Natural killer cell (primary cell): ENCODE data around the gene POLR2B. TPM values are rescaled to one million over a fixed set of nuclear protein-coding genes. Genes with fewer than 3 reads are reported as not detected.
A peak's percentile ranks its signal among the peaks of the same experiment; 100 is the strongest.
"Not testable (repeated sequence)": the region's sequence is repeated elsewhere in the genome, so short reads cannot be mapped to it uniquely, and the experiment has no call there.

Experiments
- ATAC-seq, 3 donors: fragments of 150-1000 bp in 2 of 3; fragments of 200-7000 bp in 1 of 3; cut with Tn5 transposase; 1 replicate in 1 of 3; 2 replicates in 2 of 3; pipeline ENCODE4 v1.10.0; 2021; ENCODE audit warnings: mild to moderate bottlenecking in 2 of 3, moderate library complexity in 2 of 3
- DNase-seq, 2 donors: peaks; one replicate each; pipeline versions ENCODE4 v3.0.0 to v3.0.0-alpha.2; 2013 to 2021; ENCODE audit warnings: mixed read lengths in 1 of 2
- H3K27ac ChIP-seq: one replicate; pipeline ENCODE4 v1.5.1; 2013; ENCODE audit warnings: mild to moderate bottlenecking, low read length
- H3K27me3 ChIP-seq: one replicate; pipeline ENCODE4 v1.6.1; 2013; ENCODE audit warnings: low read length; ENCODE audit not compliant: control insufficient read depth, insufficient read depth
- H3K36me3 ChIP-seq: one replicate; pipeline ENCODE4 v1.6.1; 2013; ENCODE audit warnings: low read length; ENCODE audit not compliant: control insufficient read depth, insufficient read depth
- H3K4me1 ChIP-seq: one replicate; pipeline ENCODE4 v1.6.1; 2013; ENCODE audit warnings: low read length; ENCODE audit not compliant: control insufficient read depth, insufficient read depth
- H3K4me3 ChIP-seq: one replicate; pipeline ENCODE4 v1.5.1; 2013; ENCODE audit warnings: low read length
- H3K9me3 ChIP-seq: one replicate; pipeline ENCODE4 v1.6.1; 2013; ENCODE audit warnings: low read length; ENCODE audit not compliant: control insufficient read depth, insufficient read depth
- H3K27ac Mint-ChIP-seq, 2 donors: one replicate each; pipeline ENCODE4 v1.8.0; 2022; ENCODE audit warnings: mild to moderate bottlenecking in 2 of 2, mixed read lengths in 2 of 2, moderate library complexity in 1 of 2
- H3K27me3 Mint-ChIP-seq, 2 donors: one replicate each; pipeline ENCODE4 v1.8.0; 2022; ENCODE audit warnings: low read depth in 2 of 2, mixed read lengths in 2 of 2
- H3K36me3 Mint-ChIP-seq: one replicate; pipeline ENCODE4 v1.8.0; 2022; ENCODE audit warnings: mixed read lengths
- H3K4me1 Mint-ChIP-seq, 2 donors: one replicate each; pipeline ENCODE4 v1.8.0; 2022; ENCODE audit warnings: mixed read lengths in 2 of 2
- H3K4me3 Mint-ChIP-seq: one replicate; pipeline ENCODE4 v1.8.0; 2022; ENCODE audit warnings: mild to moderate bottlenecking, moderate library complexity, mixed read lengths
- H3K9me3 Mint-ChIP-seq, 2 donors: one replicate each; pipeline ENCODE4 v1.8.0; 2022; ENCODE audit warnings: mixed read lengths in 2 of 2
- CTCF ChIP-seq: fragments of 200-600 bp; IDR thresholded peaks from one replicate; pipeline ENCODE4 v1.8.0; 2022; ENCODE audit warnings: antibody characterized with exemption
- WGBS: methylation state at CpG from one replicate; pipeline ENCODE4 v1.1.7; 2013; ENCODE audit warnings: missing lambda C conversion rate; ENCODE audit not compliant: insufficient coverage; 5-methylcytosine and 5-hydroxymethylcytosine counted together
- intact Hi-C: fragments of 100-400 bp; cut with micrococcal nuclease; formaldehyde crosslinking; loops from one replicate; pipeline ENCODE4 v1.14.2; 2022
- total RNA-seq, 4 donors: library from RNA; stranded (reverse); fragments of 120-200 nt in 1 of 4; gene quantifications; one replicate each; pipeline versions ENCODE4 v1.2.3 to v1.2.4, GENCODE V29; 2013 to 2022

POLR2B gene
- total RNA-seq, 3 donors from 2014 or later (not counting 1 experiment from before 2014, with no cell fraction given), result 108 to 113 (median 110) TPM

GRCh38 chr4:57043347-57044251, 64.9 kb downstream of the POLR2B start:
- no peak overlapping the region for H3K4me3 Mint-ChIP-seq
- no peak overlapping the region for H3K27ac ChIP-seq
- peaks cover 7% of the 10 kb centered on the region for H3K36me3 Mint-ChIP-seq
- WGBS, result 77% methylated on average over 6 of the region's 6 CpGs
- H3K4me1 ChIP-seq, result no peaks in the 10 kb centered on the region
- peak overlapping the region; percentile 50 to 67 for H3K27ac Mint-ChIP-seq
- H3K27me3 ChIP-seq, result no peaks in the 10 kb centered on the region
- no peaks in the 10 kb centered on the region for H3K36me3 ChIP-seq
- H3K9me3 ChIP-seq, result no peaks in the 10 kb centered on the region
- ATAC-seq, result peak in 1 of 3 donors; percentile 17
- intact Hi-C loops, result no loop called here
- no peak overlapping the region for H3K4me3 ChIP-seq
- H3K9me3 Mint-ChIP-seq, result no peaks in the 10 kb centered on the region
- H3K4me1 Mint-ChIP-seq, result peaks cover 37 to 48% of the 10 kb centered on the region in 2 donors
- no peak for DNase-seq
- no peaks in the 10 kb centered on the region for H3K27me3 Mint-ChIP-seq
- TF ChIP-seq CTCF, result no peak

GRCh38 chr4:57044279-57044678, 65.6 kb downstream of the POLR2B start:
- Mint-ChIP-seq H3K27ac (peak overlapping the region; percentile 50 to 67), H3K4me3 (no peak overlapping the region), H3K4me1 (peaks cover 40 to 48% of the 10 kb centered on the region in 2 donors), H3K36me3 (peaks cover 7% of the 10 kb centered on the region), H3K9me3 (no peaks in the 10 kb centered on the region), H3K27me3 (no peaks in the 10 kb centered on the region)
- Histone ChIP-seq H3K36me3 (no peaks in the 10 kb centered on the region), H3K27me3 (no peaks in the 10 kb centered on the region), H3K4me3 (no peak overlapping the region), H3K4me1 (no peaks in the 10 kb centered on the region), H3K9me3 (no peaks in the 10 kb centered on the region), H3K27ac (no peak overlapping the region)
- intact Hi-C loops, result no loop called here
- ATAC-seq, result no peak
- no peak for DNase-seq
- no peak for TF ChIP-seq CTCF
- 71% methylated on average over 1 of the region's 1 CpG for WGBS

GRCh38 chr4:57044996-57045395, 66.3 kb downstream of the POLR2B start:
- H3K36me3 Mint-ChIP-seq, result peaks cover 7% of the 10 kb centered on the region
- WGBS, result 83% methylated on average over 1 of the region's 1 CpG
- H3K9me3 ChIP-seq, result no peaks in the 10 kb centered on the region
- TF ChIP-seq CTCF, result no peak
- intact Hi-C loops, result no loop called here
- H3K27ac ChIP-seq, result no peak overlapping the region
- no peak for DNase-seq
- no peaks in the 10 kb centered on the region for H3K4me1 ChIP-seq
- H3K27me3 Mint-ChIP-seq, result no peaks in the 10 kb centered on the region
- H3K4me3 ChIP-seq, result no peak overlapping the region
- H3K36me3 ChIP-seq, result no peaks in the 10 kb centered on the region
- no peaks in the 10 kb centered on the region for H3K9me3 Mint-ChIP-seq
- H3K27me3 ChIP-seq, result no peaks in the 10 kb centered on the region
- no peak for ATAC-seq
- peak overlapping the region in 1 of 2 donors; percentile 67 for H3K27ac Mint-ChIP-seq
- peaks cover 41 to 47% of the 10 kb centered on the region in 2 donors for H3K4me1 Mint-ChIP-seq
- H3K4me3 Mint-ChIP-seq, result no peak overlapping the region

- not testable (repeated sequence) for H3K4me3 ChIP-seq, ATAC-seq
Observed at GRCh38 chr4:57047046-57047445, 68.3 kb downstream of the POLR2B start.

More at GRCh38 chr4:57047046-57047445, 68.3 kb downstream of the POLR2B start:
- H3K4me3 Mint-ChIP-seq, H3K27ac ChIP-seq, H3K4me1 ChIP-seq, H3K27ac Mint-ChIP-seq, H3K9me3 Mint-ChIP-seq, DNase-seq, H3K27me3 Mint-ChIP-seq, intact Hi-C loops, H3K27me3 ChIP-seq, H3K9me3 ChIP-seq, H3K36me3 Mint-ChIP-seq, H3K36me3 ChIP-seq: not testable (repeated sequence)
- H3K4me1 Mint-ChIP-seq, result peaks cover 42 to 51% of the 10 kb centered on the region in 2 donors
- WGBS, result 94% methylated on average over 5 of the region's 6 CpGs
